ENCODE data around the gene OR2W1. TPM values are rescaled to one million over a fixed set of nuclear protein-coding genes. Genes with fewer than 3 reads are reported as not detected.

Gene OR2W1
- polyA plus RNA-seq, 1 of the 3 experiments (the other 2 are of a cell fraction) = not detected

DNA sequence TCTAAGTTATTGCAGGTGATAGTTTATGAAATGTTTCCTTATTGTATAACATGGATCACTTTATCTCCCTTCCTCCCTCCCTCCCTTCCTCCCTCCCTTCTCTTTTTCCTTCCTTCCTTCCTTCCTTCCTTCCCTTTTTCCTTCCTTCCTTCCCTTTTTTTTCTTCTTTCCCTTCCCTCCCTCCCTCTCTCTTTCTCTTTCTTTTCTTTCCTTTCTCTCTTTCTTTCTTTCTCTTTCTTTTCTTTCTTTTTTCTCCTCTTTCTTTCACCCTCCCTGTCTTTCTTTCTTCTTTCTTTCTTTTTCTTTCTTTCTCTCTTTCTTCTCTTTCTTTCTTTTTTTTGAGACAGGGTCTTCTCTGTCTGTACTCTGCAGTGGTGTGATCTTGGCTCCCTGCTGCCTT lies 36.3 kb upstream of the OR2W1 start:
- ChIA-PET CTCF (no interaction called here), POLR2A (no interaction called here)
- Histone ChIP-seq H3F3A (replicated peaks; ENCODE audit: insufficient read depth) (no peaks in the 10 kb centered on the region), H4K20me1 (ENCODE audit: insufficient read depth) (no peaks in the 10 kb centered on the region), H3K9me3 (no peaks in the 10 kb centered on the region), H3K79me2 (ENCODE audit: insufficient read depth) (no peaks in the 10 kb centered on the region), H3K36me3 (replicated peaks in 1 of 2; ENCODE audit: control insufficient read depth in 1 of 2, insufficient read depth in 2 of 2, low read length in 1 of 2) (no peaks in the 10 kb centered on the region), H3K4me1 (ENCODE audit: control insufficient read depth in 1 of 2, insufficient read depth in 2 of 2, low read depth in 1 of 2, low read length in 1 of 2) (no peaks in the 10 kb centered on the region), H3K9me2 (no peaks in the 10 kb centered on the region), H3K4me3 (ENCODE audit: low read depth in 2 of 2, low read length in 1 of 2) (no peak overlapping the region), H3K27me3 (ENCODE audit: insufficient read depth) (peaks cover 4% of the 10 kb centered on the region; the same call in 1 of the 2 replicates), H3K9ac (no peak overlapping the region), H2AFZ (ENCODE audit: low read depth) (no peak overlapping the region), H3K27ac (ENCODE audit: low read depth in 2 of 2, low read length in 1 of 2) (no peak overlapping the region), H3K4me2 (no peak overlapping the region)
- TF ChIP-seq GATA2 (CRISPR knock-in tag; IDR thresholded peaks at IDR 0.05) (no peak), RAD21 (IDR thresholded peaks at IDR 0.05; ENCODE audit: low read length) (no peak), TCF12 (IDR thresholded peaks at IDR 0.05) (no peak), FOSL2 (IDR thresholded peaks at IDR 0.05; ENCODE audit: borderline replicate concordance, low read depth) (no peak), FOXM1 (IDR thresholded peaks at IDR 0.05; ENCODE audit: low read depth) (no peak), GABPA (IDR thresholded peaks at IDR 0.05; ENCODE audit: low read depth) (no peak), ELF1 (IDR thresholded peaks at IDR 0.05) (no peak), MAX (IDR thresholded peaks at IDR 0.05; ENCODE audit: low read depth) (no peak), RFX5 (IDR thresholded peaks at IDR 0.05; ENCODE audit: low read length) (no peak), RXRA (IDR thresholded peaks at IDR 0.05; ENCODE audit: borderline replicate concordance, low read depth) (no peak), EP300 (IDR thresholded peaks at IDR 0.05; ENCODE audit: borderline replicate concordance in 1 of 2, low read depth in 1 of 2, low read length in 1 of 2) (no peak)
- TF ChIP-seq, protein P1, sequence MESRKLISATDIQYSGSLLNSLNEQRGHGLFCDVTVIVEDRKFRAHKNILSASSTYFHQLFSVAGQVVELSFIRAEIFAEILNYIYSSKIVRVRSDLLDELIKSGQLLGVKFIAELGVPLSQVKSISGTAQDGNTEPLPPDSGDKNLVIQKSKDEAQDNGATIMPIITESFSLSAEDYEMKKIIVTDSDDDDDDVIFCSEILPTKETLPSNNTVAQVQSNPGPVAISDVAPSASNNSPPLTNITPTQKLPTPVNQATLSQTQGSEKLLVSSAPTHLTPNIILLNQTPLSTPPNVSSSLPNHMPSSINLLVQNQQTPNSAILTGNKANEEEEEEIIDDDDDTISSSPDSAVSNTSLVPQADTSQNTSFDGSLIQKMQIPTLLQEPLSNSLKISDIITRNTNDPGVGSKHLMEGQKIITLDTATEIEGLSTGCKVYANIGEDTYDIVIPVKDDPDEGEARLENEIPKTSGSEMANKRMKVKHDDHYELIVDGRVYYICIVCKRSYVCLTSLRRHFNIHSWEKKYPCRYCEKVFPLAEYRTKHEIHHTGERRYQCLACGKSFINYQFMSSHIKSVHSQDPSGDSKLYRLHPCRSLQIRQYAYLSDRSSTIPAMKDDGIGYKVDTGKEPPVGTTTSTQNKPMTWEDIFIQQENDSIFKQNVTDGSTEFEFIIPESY (IDR thresholded peaks at IDR 0.05; ENCODE audit: borderline replicate concordance, low read depth) = no peak
- DNase-seq = no peak

- no peaks in the 10 kb centered on the region for H3F3A ChIP-seq (replicated peaks; ENCODE audit: insufficient read depth)
- POLR2A ChIA-PET = no interaction called here
- TF ChIP-seq IRF3 (IDR thresholded peaks at IDR 0.05; ENCODE audit: low read depth, low read length) = no peak
- no peak for TF ChIP-seq MAX (IDR thresholded peaks at IDR 0.05; ENCODE audit: low read depth)
- TF ChIP-seq, protein P1 (IDR thresholded peaks at IDR 0.05; ENCODE audit: borderline replicate concordance, low read depth) = no peak
- TF ChIP-seq SIN3A (IDR thresholded peaks at IDR 0.05; ENCODE audit: borderline replicate concordance, low read depth, low read length) = no peak
- TF ChIP-seq, protein P2, sequence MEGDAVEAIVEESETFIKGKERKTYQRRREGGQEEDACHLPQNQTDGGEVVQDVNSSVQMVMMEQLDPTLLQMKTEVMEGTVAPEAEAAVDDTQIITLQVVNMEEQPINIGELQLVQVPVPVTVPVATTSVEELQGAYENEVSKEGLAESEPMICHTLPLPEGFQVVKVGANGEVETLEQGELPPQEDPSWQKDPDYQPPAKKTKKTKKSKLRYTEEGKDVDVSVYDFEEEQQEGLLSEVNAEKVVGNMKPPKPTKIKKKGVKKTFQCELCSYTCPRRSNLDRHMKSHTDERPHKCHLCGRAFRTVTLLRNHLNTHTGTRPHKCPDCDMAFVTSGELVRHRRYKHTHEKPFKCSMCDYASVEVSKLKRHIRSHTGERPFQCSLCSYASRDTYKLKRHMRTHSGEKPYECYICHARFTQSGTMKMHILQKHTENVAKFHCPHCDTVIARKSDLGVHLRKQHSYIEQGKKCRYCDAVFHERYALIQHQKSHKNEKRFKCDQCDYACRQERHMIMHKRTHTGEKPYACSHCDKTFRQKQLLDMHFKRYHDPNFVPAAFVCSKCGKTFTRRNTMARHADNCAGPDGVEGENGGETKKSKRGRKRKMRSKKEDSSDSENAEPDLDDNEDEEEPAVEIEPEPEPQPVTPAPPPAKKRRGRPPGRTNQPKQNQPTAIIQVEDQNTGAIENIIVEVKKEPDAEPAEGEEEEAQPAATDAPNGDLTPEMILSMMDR (IDR thresholded peaks at IDR 0.05) = no peak
- TF ChIP-seq RAD21 (IDR thresholded peaks at IDR 0.05; ENCODE audit: low read length) = no peak
- TF ChIP-seq FOXM1 (IDR thresholded peaks at IDR 0.05; ENCODE audit: low read depth) = no peak
- TF ChIP-seq, protein P3, sequence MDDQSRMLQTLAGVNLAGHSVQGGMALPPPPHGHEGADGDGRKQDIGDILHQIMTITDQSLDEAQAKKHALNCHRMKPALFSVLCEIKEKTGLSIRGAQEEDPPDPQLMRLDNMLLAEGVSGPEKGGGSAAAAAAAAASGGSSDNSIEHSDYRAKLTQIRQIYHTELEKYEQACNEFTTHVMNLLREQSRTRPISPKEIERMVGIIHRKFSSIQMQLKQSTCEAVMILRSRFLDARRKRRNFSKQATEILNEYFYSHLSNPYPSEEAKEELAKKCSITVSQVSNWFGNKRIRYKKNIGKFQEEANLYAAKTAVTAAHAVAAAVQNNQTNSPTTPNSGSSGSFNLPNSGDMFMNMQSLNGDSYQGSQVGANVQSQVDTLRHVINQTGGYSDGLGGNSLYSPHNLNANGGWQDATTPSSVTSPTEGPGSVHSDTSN (IDR thresholded peaks at IDR 0.05) = no peak
- TF ChIP-seq EZH2phosphoT487 (IDR thresholded peaks at IDR 0.05; ENCODE audit: borderline replicate concordance, low read depth) = no peak
- no peak for TF ChIP-seq YY1 (IDR thresholded peaks at IDR 0.05; ENCODE audit: low read depth)
- TF ChIP-seq POLR2AphosphoS5 (IDR thresholded peaks at IDR 0.05; ENCODE audit: low read depth, low read length) = no peak
- TF ChIP-seq ELF1 (IDR thresholded peaks at IDR 0.05) = no peak
- TF ChIP-seq RCOR1 (IDR thresholded peaks at IDR 0.05; ENCODE audit: low read length) = no peak
- TF ChIP-seq FOSL2 (IDR thresholded peaks at IDR 0.05; ENCODE audit: borderline replicate concordance, low read depth) = no peak
Measured at GRCh38 chr6:29079203-29079602, 34.2 kb upstream of the OR2W1 start.

More at GRCh38 chr6:29079203-29079602, 34.2 kb upstream of the OR2W1 start:
- CTCF ChIA-PET = no interaction called here
- Histone ChIP-seq H3K4me1 (ENCODE audit: control insufficient read depth in 1 of 2, insufficient read depth in 2 of 2, low read depth in 1 of 2, low read length in 1 of 2) (no peaks in the 10 kb centered on the region), H3K9ac (no peak overlapping the region), H3K9me2 (no peaks in the 10 kb centered on the region), H2AFZ (ENCODE audit: low read depth) (no peak overlapping the region), H4K20me1 (ENCODE audit: insufficient read depth) (no peaks in the 10 kb centered on the region), H3K79me2 (ENCODE audit: insufficient read depth) (no peaks in the 10 kb centered on the region), H3K27me3 (ENCODE audit: insufficient read depth) (peaks cover 4% of the 10 kb centered on the region; the same call in 1 of the 2 replicates), H3K4me2 (no peak overlapping the region), H3K9me3 (no peaks in the 10 kb centered on the region), H3K27ac (ENCODE audit: low read depth in 2 of 2, low read length in 1 of 2) (no peak overlapping the region), H3K4me3 (ENCODE audit: low read depth in 2 of 2, low read length in 1 of 2) (no peak overlapping the region), H3K36me3 (replicated peaks in 1 of 2; ENCODE audit: control insufficient read depth in 1 of 2, insufficient read depth in 2 of 2, low read length in 1 of 2) (no peaks in the 10 kb centered on the region)
- DNase-seq = no peak
- 0% methylated on average over 1 of the region's 1 CpG for WGBS (ENCODE audit: low lambda C conversion rate)
